ENCODE measurements around the gene FOXP1.

FOXP1 gene

DNA sequence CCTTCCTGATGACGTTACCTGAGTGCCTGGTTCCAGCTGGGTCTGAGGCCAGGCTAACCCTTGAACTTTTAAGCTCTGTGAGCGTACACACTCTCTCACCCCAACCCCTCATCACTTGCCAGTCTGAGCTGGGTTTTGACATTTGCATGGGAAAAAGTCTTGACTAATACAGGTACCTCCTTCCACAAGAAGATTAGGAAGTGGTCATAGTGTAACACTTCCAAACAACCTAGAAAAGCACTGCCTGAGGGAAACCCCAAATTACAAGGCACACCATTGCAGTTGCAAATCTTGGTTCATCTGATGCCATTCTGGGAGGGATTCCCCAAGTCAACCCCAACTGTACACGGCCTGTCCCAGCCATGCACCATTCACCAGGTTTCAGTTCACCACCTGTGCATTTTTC is 499.8 kb downstream of the FOXP1 start:
- no peaks in the 10 kb centered on the region for H3K9me3 ChIP-seq (ENCODE audit: control insufficient read depth, low read length)
- H3K9ac ChIP-seq (ENCODE audit: low read length), result no peak overlapping the region
- H3K4me1 ChIP-seq (ENCODE audit: control insufficient read depth, insufficient read depth, low read length), result peaks cover 9% of the 10 kb centered on the region
- no peaks in the 10 kb centered on the region for H3K36me3 ChIP-seq (ENCODE audit: control insufficient read depth, insufficient read depth, low read length)
- no peaks in the 10 kb centered on the region for H3K27me3 ChIP-seq (ENCODE audit: control insufficient read depth, insufficient read depth, low read length)
- H3K4me3 ChIP-seq (ENCODE audit: low read length), result no peak overlapping the region

GRCh38 chr3:71082833-71083232 is 500.7 kb downstream of the FOXP1 start:
- Histone ChIP-seq H3K4me3 (ENCODE audit: low read length) (no peak overlapping the region), H3K27me3 (ENCODE audit: control insufficient read depth, insufficient read depth, low read length) (no peaks in the 10 kb centered on the region), H3K36me3 (ENCODE audit: control insufficient read depth, insufficient read depth, low read length) (no peaks in the 10 kb centered on the region), H3K9me3 (ENCODE audit: control insufficient read depth, low read length) (no peaks in the 10 kb centered on the region), H3K9ac (ENCODE audit: low read length) (no peak overlapping the region), H3K4me1 (ENCODE audit: control insufficient read depth, insufficient read depth, low read length) (peaks cover 18% of the 10 kb centered on the region)

DNA sequence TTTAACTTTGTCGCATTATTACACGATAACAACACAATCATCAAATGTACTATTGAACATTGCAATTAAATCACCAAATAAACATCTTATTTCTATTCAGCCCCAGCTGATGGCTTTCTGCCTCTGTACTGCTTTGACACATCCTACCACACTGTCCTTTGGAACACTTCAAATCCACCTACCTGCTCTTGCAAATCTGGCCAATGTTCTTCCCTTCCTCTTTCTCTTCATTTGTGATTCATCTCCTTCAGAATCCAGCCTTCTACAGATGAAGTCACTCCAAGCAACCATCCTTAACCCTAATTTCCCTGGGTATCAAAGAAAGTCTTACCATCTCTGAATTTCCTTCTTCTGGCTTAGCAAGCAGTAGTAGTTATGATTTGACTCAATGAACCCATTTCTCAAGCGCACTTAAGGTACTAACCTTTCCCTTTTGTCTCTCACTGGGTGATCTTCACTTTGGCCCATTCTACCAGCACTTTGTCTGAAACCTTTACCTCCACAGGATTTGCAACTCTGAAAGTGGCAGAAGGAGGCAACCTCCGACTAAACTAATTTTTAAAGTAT is 502.9 kb downstream of the FOXP1 start:
- no peak overlapping the region for H3K4me3 ChIP-seq (ENCODE audit: low read length)
- peaks cover 26% of the 10 kb centered on the region for H3K4me1 ChIP-seq (ENCODE audit: control insufficient read depth, insufficient read depth, low read length)
- no peaks in the 10 kb centered on the region for H3K9me3 ChIP-seq (ENCODE audit: control insufficient read depth, low read length)
- no peaks in the 10 kb centered on the region for H3K36me3 ChIP-seq (ENCODE audit: control insufficient read depth, insufficient read depth, low read length)
- no peak overlapping the region for H3K9ac ChIP-seq (ENCODE audit: low read length)
- no peaks in the 10 kb centered on the region for H3K27me3 ChIP-seq (ENCODE audit: control insufficient read depth, insufficient read depth, low read length)

DNA sequence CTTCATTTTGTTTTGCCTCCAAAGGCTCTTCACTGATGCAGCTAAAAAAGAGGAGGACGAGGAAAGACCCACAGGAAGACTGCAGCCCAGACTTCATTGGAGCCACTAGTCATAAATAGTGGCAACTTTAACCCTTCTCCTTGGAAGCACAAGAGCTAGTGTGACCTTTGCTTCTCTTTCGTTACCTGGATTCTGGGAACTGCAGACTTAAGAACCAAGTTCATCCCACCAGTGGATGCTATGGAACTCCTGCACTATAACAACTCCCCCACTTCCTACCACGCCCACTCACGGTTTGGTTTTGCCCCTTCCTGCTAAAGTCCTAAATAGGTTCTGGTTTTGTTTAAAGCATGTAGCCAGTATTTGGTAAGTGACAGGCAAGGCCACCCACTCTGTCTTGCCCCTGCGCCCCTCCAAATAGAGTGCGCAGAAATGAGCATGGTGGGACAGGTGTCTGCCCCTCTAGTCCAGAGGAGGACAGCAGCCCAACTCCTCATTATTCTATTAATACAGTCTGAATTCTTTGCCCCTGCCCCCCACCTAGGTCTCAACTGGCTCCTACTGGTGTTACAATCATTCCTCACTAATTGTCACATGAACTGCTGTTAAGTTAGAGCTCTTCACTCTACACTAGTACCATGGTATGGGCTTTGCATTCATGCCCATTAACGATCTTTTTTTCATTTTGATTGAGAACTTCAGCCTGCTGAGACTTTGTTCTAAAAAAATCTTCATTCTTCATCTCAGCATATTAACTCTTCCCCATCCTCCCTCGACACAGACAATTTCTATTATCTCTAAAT is 504.6 kb downstream of the FOXP1 start:
- Histone ChIP-seq H3K4me3 (ENCODE audit: low read length) (no peak overlapping the region), H3K9me3 (ENCODE audit: control insufficient read depth, low read length) (no peaks in the 10 kb centered on the region), H3K27me3 (ENCODE audit: control insufficient read depth, insufficient read depth, low read length) (no peaks in the 10 kb centered on the region), H3K9ac (ENCODE audit: low read length) (no peak overlapping the region), H3K4me1 (ENCODE audit: control insufficient read depth, insufficient read depth, low read length) (peaks cover 26% of the 10 kb centered on the region), H3K36me3 (ENCODE audit: control insufficient read depth, insufficient read depth, low read length) (no peaks in the 10 kb centered on the region)

- H3K27me3 ChIP-seq (ENCODE audit: control insufficient read depth, insufficient read depth, low read length), result no peaks in the 10 kb centered on the region
- H3K36me3 ChIP-seq (ENCODE audit: control insufficient read depth, insufficient read depth, low read length), result no peaks in the 10 kb centered on the region
- peaks cover 30% of the 10 kb centered on the region for H3K4me1 ChIP-seq (ENCODE audit: control insufficient read depth, insufficient read depth, low read length)
- H3K4me3 ChIP-seq (ENCODE audit: low read length), result no peak overlapping the region
- H3K9ac ChIP-seq (ENCODE audit: low read length), result no peak overlapping the region
- H3K9me3 ChIP-seq (ENCODE audit: control insufficient read depth, low read length), result no peaks in the 10 kb centered on the region
Measured at GRCh38 chr3:71078199-71078598, 505.3 kb downstream of the FOXP1 start.

DNA sequence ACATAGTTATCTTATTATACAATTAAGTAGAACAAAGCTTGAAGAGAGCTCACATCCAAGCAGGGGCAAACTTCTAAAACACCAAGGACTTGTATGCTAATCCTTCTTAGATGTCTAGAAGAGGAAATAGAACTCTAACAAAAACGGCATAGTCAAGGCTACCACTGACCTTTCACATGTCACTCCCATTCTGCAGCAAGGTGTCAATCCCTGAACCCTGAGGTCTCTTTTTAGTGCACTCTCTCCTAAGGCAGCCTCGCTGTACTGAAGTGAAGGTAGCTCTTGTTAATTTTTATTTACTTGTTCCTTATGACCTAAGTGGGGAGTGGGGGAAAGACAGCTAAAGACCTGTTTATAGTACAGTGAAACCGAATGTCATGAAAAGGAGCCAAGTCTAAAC is 506.5 kb downstream of the FOXP1 start:
- H3K9ac ChIP-seq (ENCODE audit: low read length), result no peak overlapping the region
- H3K9me3 ChIP-seq (ENCODE audit: control insufficient read depth, low read length), result no peaks in the 10 kb centered on the region
- no peak overlapping the region for H3K4me3 ChIP-seq (ENCODE audit: low read length)
- H3K27me3 ChIP-seq (ENCODE audit: control insufficient read depth, insufficient read depth, low read length), result no peaks in the 10 kb centered on the region
- peaks cover 36% of the 10 kb centered on the region for H3K4me1 ChIP-seq (ENCODE audit: control insufficient read depth, insufficient read depth, low read length)
- H3K36me3 ChIP-seq (ENCODE audit: control insufficient read depth, insufficient read depth, low read length), result no peaks in the 10 kb centered on the region

DNA sequence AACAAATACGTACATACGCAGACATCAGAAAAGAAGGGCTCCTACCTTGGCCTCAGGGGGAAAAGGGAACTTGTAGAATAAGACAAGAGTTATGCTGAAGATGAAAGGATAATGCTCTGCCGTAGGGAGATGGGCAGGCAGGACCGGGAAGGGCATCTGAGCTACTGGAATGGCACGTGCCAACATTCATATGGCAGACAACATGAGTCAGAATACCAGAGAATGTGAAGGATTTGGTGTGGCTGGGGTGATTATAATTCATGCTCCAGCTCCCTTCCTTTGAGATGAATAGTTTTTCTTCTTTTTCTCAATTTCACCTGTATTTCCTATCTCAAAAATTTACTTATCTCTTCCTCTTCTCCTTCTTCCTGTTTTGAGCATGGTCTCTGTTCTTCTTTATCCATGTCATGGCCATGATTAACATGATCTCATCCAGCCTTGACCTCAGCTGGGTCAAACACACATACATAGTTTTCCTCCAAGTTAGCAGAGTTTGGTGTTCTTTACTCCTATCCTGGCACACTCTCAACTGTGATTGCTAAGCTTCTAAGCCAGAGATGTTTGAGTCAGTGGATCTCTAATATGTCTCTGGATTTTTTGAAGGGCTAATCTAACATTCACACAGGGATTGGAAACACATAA is 507.0 kb downstream of the FOXP1 start:
- no peaks in the 10 kb centered on the region for H3K27me3 ChIP-seq (ENCODE audit: control insufficient read depth, insufficient read depth, low read length)
- H3K9ac ChIP-seq (ENCODE audit: low read length), result no peak overlapping the region
- H3K36me3 ChIP-seq (ENCODE audit: control insufficient read depth, insufficient read depth, low read length), result no peaks in the 10 kb centered on the region
- H3K4me1 ChIP-seq (ENCODE audit: control insufficient read depth, insufficient read depth, low read length), result peaks cover 36% of the 10 kb centered on the region
- H3K4me3 ChIP-seq (ENCODE audit: low read length), result no peak overlapping the region
- H3K9me3 ChIP-seq (ENCODE audit: control insufficient read depth, low read length), result no peaks in the 10 kb centered on the region

DNA sequence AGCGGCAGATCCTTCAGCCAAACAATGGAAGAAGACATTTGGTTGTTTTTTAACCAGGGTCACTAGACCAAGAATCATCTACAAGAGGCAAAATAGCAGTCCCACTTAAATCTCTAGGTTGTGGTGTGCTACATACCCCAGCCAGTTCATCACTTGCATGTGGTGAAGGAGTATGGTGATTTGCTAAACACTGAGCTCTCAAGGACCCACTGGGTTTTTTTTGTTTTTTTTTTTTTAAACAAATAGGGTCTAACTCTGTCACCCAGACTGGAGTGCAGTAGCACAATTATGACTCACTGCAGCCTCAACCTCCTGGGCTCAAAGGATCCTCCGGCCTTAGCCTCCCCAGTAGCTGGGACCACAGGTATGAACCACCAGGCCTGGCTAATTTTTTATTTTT is 508.0 kb downstream of the FOXP1 start:
- H3K9me3 ChIP-seq (ENCODE audit: control insufficient read depth, low read length), result no peaks in the 10 kb centered on the region
- H3K4me1 ChIP-seq (ENCODE audit: control insufficient read depth, insufficient read depth, low read length), result peaks cover 32% of the 10 kb centered on the region
- H3K36me3 ChIP-seq (ENCODE audit: control insufficient read depth, insufficient read depth, low read length), result no peaks in the 10 kb centered on the region
- no peaks in the 10 kb centered on the region for H3K27me3 ChIP-seq (ENCODE audit: control insufficient read depth, insufficient read depth, low read length)
- no peak overlapping the region for H3K4me3 ChIP-seq (ENCODE audit: low read length)
- no peak overlapping the region for H3K9ac ChIP-seq (ENCODE audit: low read length)

DNA sequence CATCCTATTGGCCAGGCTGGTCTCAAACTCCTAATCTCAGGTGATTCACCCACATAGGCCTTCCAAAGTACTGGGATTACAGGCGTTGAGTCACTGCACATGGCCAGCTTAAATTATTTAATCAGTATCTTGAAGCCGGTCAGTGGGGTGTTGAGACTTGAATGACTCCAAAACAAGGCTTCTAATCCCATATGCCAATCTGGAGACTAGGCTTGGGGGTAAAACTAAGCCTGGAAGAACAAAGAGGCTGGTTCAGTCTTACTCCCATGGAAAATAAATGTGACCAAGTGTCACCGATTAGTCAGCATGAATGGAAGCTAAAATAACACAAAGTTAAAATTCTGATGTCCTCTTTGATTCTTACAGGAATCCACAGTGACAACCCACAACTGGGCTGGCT is 509.1 kb downstream of the FOXP1 start:
- no peak overlapping the region for H3K9ac ChIP-seq (ENCODE audit: low read length)
- peaks cover 36% of the 10 kb centered on the region for H3K4me1 ChIP-seq (ENCODE audit: control insufficient read depth, insufficient read depth, low read length)
- H3K4me3 ChIP-seq (ENCODE audit: low read length), result no peak overlapping the region
- no peaks in the 10 kb centered on the region for H3K27me3 ChIP-seq (ENCODE audit: control insufficient read depth, insufficient read depth, low read length)
- H3K9me3 ChIP-seq (ENCODE audit: control insufficient read depth, low read length), result no peaks in the 10 kb centered on the region
- no peaks in the 10 kb centered on the region for H3K36me3 ChIP-seq (ENCODE audit: control insufficient read depth, insufficient read depth, low read length)

GRCh38 chr3:71072986-71073385 is 510.5 kb downstream of the FOXP1 start:
- Histone ChIP-seq H3K36me3 (ENCODE audit: control insufficient read depth, insufficient read depth, low read length) (no peaks in the 10 kb centered on the region), H3K4me3 (ENCODE audit: low read length) (no peak overlapping the region), H3K4me1 (ENCODE audit: control insufficient read depth, insufficient read depth, low read length) (peaks cover 25% of the 10 kb centered on the region), H3K9me3 (ENCODE audit: control insufficient read depth, low read length) (no peaks in the 10 kb centered on the region), H3K27me3 (ENCODE audit: control insufficient read depth, insufficient read depth, low read length) (no peaks in the 10 kb centered on the region), H3K9ac (ENCODE audit: low read length) (no peak overlapping the region)

DNA sequence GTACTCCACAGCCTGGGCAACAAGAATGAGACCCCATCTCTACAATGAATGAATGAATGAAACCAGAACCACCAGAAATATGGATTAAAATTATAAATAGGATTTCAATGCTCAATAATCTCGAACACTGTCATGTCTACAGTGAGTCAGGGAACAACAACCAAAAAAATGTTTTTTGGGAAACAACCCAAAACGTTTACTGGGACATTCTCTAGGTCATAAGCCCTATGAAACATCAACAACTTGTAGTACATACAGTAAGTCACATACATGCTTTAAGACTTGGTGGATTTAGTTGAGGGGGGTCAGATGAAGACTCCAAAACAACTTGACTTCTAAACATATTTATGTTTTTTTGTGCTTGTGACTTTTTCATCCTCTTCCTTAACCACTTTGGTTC is 511.2 kb downstream of the FOXP1 start:
- peaks cover 23% of the 10 kb centered on the region for H3K4me1 ChIP-seq (ENCODE audit: control insufficient read depth, insufficient read depth, low read length)

More for the DNA sequence above, 511.2 kb downstream of the FOXP1 start:
- Histone ChIP-seq H3K36me3 (ENCODE audit: control insufficient read depth, insufficient read depth, low read length) (no peaks in the 10 kb centered on the region), H3K9me3 (ENCODE audit: control insufficient read depth, low read length) (no peaks in the 10 kb centered on the region), H3K4me3 (ENCODE audit: low read length) (no peak overlapping the region), H3K9ac (ENCODE audit: low read length) (no peak overlapping the region), H3K27me3 (ENCODE audit: control insufficient read depth, insufficient read depth, low read length) (no peaks in the 10 kb centered on the region)
